Measurements from ENCODE around the gene KREMEN1.

GRCh38 chr22:29215012-29215860 lies 142.4 kb downstream of the KREMEN1 start:
- no peak for TF ChIP-seq REST (IDR thresholded peaks at IDR 0.05; ENCODE audit: insufficient replicate concordance, low read depth)
- TF ChIP-seq CTCF (IDR thresholded peaks at IDR 0.05; ENCODE audit: insufficient read depth, low read length), result no peak

All from HL-60 (cell line).